HUES48 (cell line): ENCODE measurements around the gene KNL1.
"Not testable (repeated sequence)": the region's sequence is repeated elsewhere in the genome, so short reads cannot be mapped to it uniquely, and the experiment has no call there.

ENCODE experiments used
- H3K27ac ChIP-seq: one replicate; pipeline ENCODE4 v1.7.0; 2013; ENCODE audit warnings: low read depth, low read length, inconsistent platforms
- H3K27me3 ChIP-seq: 2 replicates; pipeline ENCODE4 v1.6.1; 2013; ENCODE audit warnings: mild to moderate bottlenecking, low read length; ENCODE audit not compliant: control insufficient read depth, insufficient read depth
- H3K36me3 ChIP-seq: 2 replicates; pipeline ENCODE4 v1.6.1; 2013; ENCODE audit warnings: low read length; ENCODE audit not compliant: control insufficient read depth, insufficient read depth
- H3K4me1 ChIP-seq: 2 replicates; pipeline ENCODE4 v1.6.1; 2013; ENCODE audit warnings: mild to moderate bottlenecking, low read length; ENCODE audit not compliant: control insufficient read depth, insufficient read depth
- H3K4me3 ChIP-seq: 2 replicates; pipeline ENCODE4 v1.5.1; 2013; ENCODE audit warnings: mild to moderate bottlenecking, low read depth, low read length
- H3K9ac ChIP-seq: 2 replicates; pipeline ENCODE4 v1.6.1; 2013; ENCODE audit warnings: mild to moderate bottlenecking, low read depth, low read length, moderate library complexity
- H3K9me3 ChIP-seq: 2 replicates; pipeline ENCODE4 v1.6.1; 2013; ENCODE audit warnings: low read length; ENCODE audit not compliant: control insufficient read depth, insufficient read depth

Gene KNL1

DNA sequence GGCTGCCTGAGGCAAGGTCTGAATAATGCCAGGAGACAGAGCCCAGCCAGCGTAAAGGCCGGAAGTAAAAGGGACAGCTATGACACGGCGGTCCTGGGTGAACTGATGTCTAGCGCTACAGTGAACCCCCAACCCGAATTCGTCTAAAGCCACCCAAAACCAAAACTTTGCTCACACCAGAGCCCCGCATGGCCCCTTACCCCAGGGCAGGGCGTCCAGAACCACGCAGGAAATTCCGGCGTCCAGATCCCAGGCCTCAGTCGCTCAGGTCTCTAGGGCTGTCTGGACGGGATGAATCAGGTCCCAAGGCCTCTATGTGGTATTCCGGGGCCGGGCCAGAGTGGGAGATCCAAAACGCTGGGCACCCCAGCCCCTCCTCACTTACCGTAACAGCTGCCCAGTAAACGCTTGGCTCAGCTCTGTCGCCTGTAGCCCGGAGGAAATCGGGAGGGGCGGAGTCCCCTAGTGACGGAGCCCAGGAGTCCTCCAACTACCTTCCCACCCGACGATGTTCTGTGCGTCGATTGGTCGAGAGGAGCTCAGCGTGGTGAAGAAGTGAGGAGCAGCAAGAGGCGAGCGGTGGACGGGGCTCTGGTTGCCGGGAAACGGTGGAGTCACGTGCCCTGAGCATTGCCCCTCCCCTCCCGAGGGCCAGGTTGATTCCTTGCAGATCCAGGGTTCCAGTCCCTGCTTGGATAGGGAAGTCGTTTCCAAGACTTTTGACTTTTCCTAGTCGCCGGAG is 29.3 kb upstream of the KNL1 start, which contains the start of gene CCDC32:
Gene CCDC32, minus strand, starts transcription at position 452 of the 742 bp plus-strand sequence. CDS start 2,027 bp downstream, outside the sequence.
- H3K27me3 ChIP-seq, result no peaks in the 10 kb centered on the region
- H3K9me3 ChIP-seq, result no peaks in the 10 kb centered on the region
- H3K36me3 ChIP-seq, result no peaks in the 10 kb centered on the region
- H3K9ac ChIP-seq, result peak within 1 kb of the TSS; percentile 50
- peak within 1 kb of the TSS; percentile 50 for H3K27ac ChIP-seq
- H3K4me1 ChIP-seq, result peaks cover 10% of the 10 kb centered on the region
- H3K4me3 ChIP-seq, result peak within 1 kb of the TSS; percentile 83

- Histone ChIP-seq H3K4me1 (peaks cover 16% of the 10 kb centered on the region), H3K4me3 (peak overlapping the region; percentile 83), H3K27me3 (no peaks in the 10 kb centered on the region), H3K27ac (peak overlapping the region; percentile 49), H3K9me3 (no peaks in the 10 kb centered on the region), H3K36me3 (no peaks in the 10 kb centered on the region), H3K9ac (no peak overlapping the region)
Measured at GRCh38 chr15:40565333-40566238, 28.5 kb upstream of the KNL1 start.

GRCh38 chr15:40567111-40567510 is 26.9 kb upstream of the KNL1 start:
- H3K27ac ChIP-seq, result no peak overlapping the region
- H3K9ac ChIP-seq, result no peak overlapping the region
- H3K4me1 ChIP-seq, result peaks cover 16% of the 10 kb centered on the region
- H3K27me3 ChIP-seq, result no peaks in the 10 kb centered on the region
- peaks cover 9% of the 10 kb centered on the region for H3K36me3 ChIP-seq
- no peaks in the 10 kb centered on the region for H3K9me3 ChIP-seq
- no peak overlapping the region for H3K4me3 ChIP-seq

DNA sequence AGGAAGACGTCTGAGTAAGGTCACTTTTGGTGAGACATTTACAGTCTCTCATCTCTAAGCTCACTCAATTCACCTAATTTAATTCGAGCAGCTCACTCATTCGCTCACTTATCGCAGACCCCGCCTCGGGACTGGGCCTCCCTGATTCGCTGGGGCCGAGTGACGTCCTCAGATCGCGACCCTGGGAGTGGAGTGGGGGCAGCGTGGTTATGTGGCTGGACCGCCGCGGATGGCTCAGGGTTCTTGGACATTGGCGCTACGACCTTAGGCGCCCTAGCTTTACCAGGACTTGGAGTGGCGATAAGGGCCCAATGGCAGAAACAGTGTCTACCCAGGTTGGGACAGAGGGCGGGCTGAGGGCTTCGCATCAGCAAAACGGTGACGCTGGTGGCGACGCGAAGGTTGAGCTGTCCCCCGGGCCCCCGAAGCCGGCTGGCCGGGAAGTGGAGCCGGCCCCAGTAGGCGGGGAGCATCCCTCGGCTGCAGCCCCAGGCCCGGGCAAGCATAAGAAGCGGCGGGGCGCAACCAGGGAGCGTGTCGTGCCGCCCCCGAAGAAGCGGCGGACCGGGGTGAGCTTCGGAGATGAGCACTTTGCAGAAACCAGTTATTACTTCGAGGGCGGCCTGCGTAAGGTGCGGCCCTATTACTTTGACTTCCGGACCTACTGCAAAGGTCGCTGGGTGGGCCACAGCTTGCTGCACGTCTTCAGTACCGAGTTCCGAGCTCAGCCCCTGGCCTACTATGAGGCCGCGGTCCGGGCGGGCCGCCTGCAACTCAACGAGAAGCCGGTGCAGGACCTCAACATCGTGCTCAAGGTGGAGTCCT is 24.7 kb upstream of the KNL1 start, which contains the start of gene RPUSD2:
Gene RPUSD2, plus strand, starts transcription at position 171 of the 825 bp plus-strand sequence. Its CDS starts 39 bp downstream, at position 210.
- H3K27ac ChIP-seq, result peak within 1 kb of the TSS; percentile 85
- H3K4me1 ChIP-seq, result peaks cover 14% of the 10 kb centered on the region
- no peaks in the 10 kb centered on the region for H3K9me3 ChIP-seq

DNA sequence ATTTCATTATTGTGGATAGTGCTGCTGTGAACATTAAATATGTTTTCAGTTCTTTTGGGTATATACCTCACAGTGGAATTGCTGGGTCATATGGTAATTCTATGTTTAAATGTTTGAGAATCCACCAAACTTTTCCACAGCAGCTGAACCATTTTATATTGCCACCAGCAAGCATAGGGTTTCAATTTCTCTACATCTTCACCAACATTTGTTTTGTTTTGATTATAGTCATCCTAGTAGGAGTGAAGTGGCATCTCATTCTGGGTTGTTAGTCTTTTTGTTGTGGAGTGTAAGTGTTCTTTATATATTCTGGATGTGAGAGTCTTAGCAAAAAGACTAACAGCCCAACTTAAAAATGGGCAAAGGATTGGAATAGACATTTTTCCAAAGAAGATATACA is 18.9 kb upstream of the KNL1 start:
- peaks cover 36% of the 10 kb centered on the region for H3K36me3 ChIP-seq
- H3K9ac ChIP-seq, result no peak overlapping the region
- H3K4me1 ChIP-seq, result peaks cover 5% of the 10 kb centered on the region
- no peaks in the 10 kb centered on the region for H3K9me3 ChIP-seq
- H3K27me3 ChIP-seq, result no peaks in the 10 kb centered on the region
- no peak overlapping the region for H3K27ac ChIP-seq
- no peak overlapping the region for H3K4me3 ChIP-seq

More for the DNA sequence above, 24.7 kb upstream of the KNL1 start, which contains the start of gene RPUSD2:
- peak within 1 kb of the TSS; percentile 83 for H3K9ac ChIP-seq
- H3K27me3 ChIP-seq, result no peaks in the 10 kb centered on the region
- peaks cover 27% of the 10 kb centered on the region for H3K36me3 ChIP-seq
- peak within 1 kb of the TSS; percentile 95 for H3K4me3 ChIP-seq

DNA sequence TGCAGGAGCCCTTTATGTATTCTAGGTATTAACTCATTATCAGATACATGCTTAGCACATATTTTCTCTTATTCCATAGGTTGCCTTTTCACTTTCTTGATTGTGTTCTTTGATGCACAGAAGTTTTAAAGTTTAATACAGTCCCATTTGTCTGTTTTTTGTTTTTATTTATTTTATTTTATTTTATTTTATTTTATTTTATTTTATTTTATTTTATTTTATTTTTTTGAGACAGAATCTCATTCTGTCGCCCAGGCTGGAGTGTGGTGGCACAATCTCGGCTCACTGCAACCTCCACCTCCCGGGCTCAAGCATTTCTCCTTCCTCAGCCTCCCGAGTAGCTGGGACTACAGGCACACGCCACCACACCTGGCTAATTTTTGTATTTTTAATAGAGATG is 17.1 kb upstream of the KNL1 start:
- not testable (repeated sequence) for H3K9me3 ChIP-seq, H3K27me3 ChIP-seq, H3K9ac ChIP-seq, H3K4me3 ChIP-seq, H3K4me1 ChIP-seq, H3K27ac ChIP-seq
- peaks cover 28% of the 10 kb centered on the region for H3K36me3 ChIP-seq

DNA sequence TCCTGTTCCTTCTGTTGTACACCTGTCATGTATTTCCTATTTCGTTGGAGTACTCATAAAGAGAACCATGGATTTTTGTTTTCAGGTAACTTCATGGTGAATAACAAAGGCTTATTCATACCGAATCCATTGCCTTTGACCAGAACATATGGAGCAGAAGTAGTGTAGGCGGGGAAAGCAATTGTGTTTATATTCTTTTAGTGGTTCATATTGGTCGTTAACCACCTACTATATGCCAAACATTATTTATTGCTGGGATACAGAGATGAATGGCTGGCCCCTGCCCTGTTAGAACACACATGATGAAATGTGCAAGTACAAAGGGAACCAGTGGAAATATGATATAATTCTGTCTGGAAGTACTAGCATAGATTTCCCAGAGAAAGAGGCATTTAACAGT is 15.2 kb upstream of the KNL1 start:
- H3K4me1 ChIP-seq, result no peaks in the 10 kb centered on the region
- no peak overlapping the region for H3K4me3 ChIP-seq
- no peak overlapping the region for H3K27ac ChIP-seq
- no peaks in the 10 kb centered on the region for H3K9me3 ChIP-seq
- no peaks in the 10 kb centered on the region for H3K27me3 ChIP-seq
- no peak overlapping the region for H3K9ac ChIP-seq
- peaks cover 14% of the 10 kb centered on the region for H3K36me3 ChIP-seq

DNA sequence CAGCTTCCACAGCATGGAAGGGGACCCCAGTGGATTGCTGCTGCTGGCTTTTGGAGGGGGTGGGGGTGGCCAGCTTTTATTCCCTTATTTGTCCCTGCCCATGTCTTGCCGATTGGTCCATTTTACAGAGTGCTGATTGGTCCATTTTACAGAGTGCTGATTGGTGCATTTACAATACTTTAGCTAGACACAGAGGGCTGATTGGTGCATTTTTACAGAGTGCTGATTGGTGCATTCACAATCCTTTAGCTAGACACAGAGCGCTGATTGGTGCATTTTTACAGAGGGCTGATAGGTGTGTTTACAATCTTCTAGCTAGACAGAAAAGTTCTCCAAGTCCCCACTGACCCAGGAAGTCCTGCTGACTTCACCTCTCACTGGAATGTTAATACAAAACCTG is 12.3 kb upstream of the KNL1 start:
- not testable (repeated sequence) for H3K4me3 ChIP-seq, H3K27me3 ChIP-seq, H3K4me1 ChIP-seq, H3K9me3 ChIP-seq, H3K27ac ChIP-seq, H3K36me3 ChIP-seq, H3K9ac ChIP-seq

- Histone ChIP-seq H3K27ac (no peak overlapping the region), H3K9me3 (no peaks in the 10 kb centered on the region), H3K4me3 (no peak overlapping the region), H3K9ac (no peak overlapping the region), H3K4me1 (no peaks in the 10 kb centered on the region), H3K36me3 (no peaks in the 10 kb centered on the region), H3K27me3 (no peaks in the 10 kb centered on the region)
Measured at GRCh38 chr15:40582726-40583246, 11.3 kb upstream of the KNL1 start.

- no peak overlapping the region for H3K9ac ChIP-seq
- no peaks in the 10 kb centered on the region for H3K4me1 ChIP-seq
- no peaks in the 10 kb centered on the region for H3K36me3 ChIP-seq
- no peaks in the 10 kb centered on the region for H3K27me3 ChIP-seq
- H3K4me3 ChIP-seq, result no peak overlapping the region
- no peak overlapping the region for H3K27ac ChIP-seq
- H3K9me3 ChIP-seq, result no peaks in the 10 kb centered on the region
Measured at GRCh38 chr15:40584191-40584590, 9.9 kb upstream of the KNL1 start.
